22Rv1 (cell line): ENCODE data around the gene DPYSL4.

Experiments used
- H3K27ac ChIP-seq: fragments of 450-650 bp; 2 replicates; pipeline ENCODE4 v1.5.1; 2017
- CTCF ChIP-seq: fragments of 450-650 bp; IDR thresholded peaks from 2 replicates; pipeline ENCODE4 v1.5.1; 2017; ENCODE audit warnings: mild to moderate bottlenecking
- ZFX ChIP-seq: fragments of 450-650 bp; IDR thresholded peaks from 2 replicates; pipeline ENCODE4 v1.6.1; 2017; ENCODE audit warnings: antibody characterized with exemption, borderline replicate concordance

DPYSL4 gene

GRCh38 chr10:132248455-132249225 lies 61.9 kb downstream of the DPYSL4 start:
- no peak for TF ChIP-seq ZFX
- no peak for TF ChIP-seq CTCF
- H3K27ac ChIP-seq: no peak overlapping the region

- TF ChIP-seq ZFX: no peak
- no peak overlapping the region for H3K27ac ChIP-seq
Measured at GRCh38 chr10:132249226-132249724, 62.5 kb downstream of the DPYSL4 start.

GRCh38 chr10:132249824-132250375 lies 63.2 kb downstream of the DPYSL4 start:
- TF ChIP-seq CTCF (no peak), ZFX (no peak)
- no peak overlapping the region for H3K27ac ChIP-seq

- no peak overlapping the region for H3K27ac ChIP-seq
- TF ChIP-seq ZFX: no peak
- no peak for TF ChIP-seq CTCF
Measured at GRCh38 chr10:132250481-132251475, 64.0 kb downstream of the DPYSL4 start.

- TF ChIP-seq ZFX: no peak
- TF ChIP-seq CTCF: no peak
- H3K27ac ChIP-seq: no peak overlapping the region
Measured at GRCh38 chr10:132251928-132252327, 65.2 kb downstream of the DPYSL4 start.

- TF ChIP-seq CTCF (no peak), ZFX (no peak)
- H3K27ac ChIP-seq: no peak overlapping the region
Measured at GRCh38 chr10:132252412-132252811, 65.7 kb downstream of the DPYSL4 start.

- TF ChIP-seq ZFX: no peak
- H3K27ac ChIP-seq: no peak overlapping the region
Measured at GRCh38 chr10:132253092-132253687, 66.4 kb downstream of the DPYSL4 start.
